IPS-15b (cell line): Measurements from ENCODE around the gene SLC25A11.

ENCODE experiments used
- H3K27me3 ChIP-seq: one replicate; pipeline ENCODE4 v1.6.1; 2013; ENCODE audit warnings: low read length; ENCODE audit not compliant: control insufficient read depth, insufficient read depth
- H3K36me3 ChIP-seq: one replicate; pipeline ENCODE4 v1.6.1; 2013; ENCODE audit warnings: low read length; ENCODE audit not compliant: control insufficient read depth, insufficient read depth
- H3K4me1 ChIP-seq: one replicate; pipeline ENCODE4 v1.6.1; 2013; ENCODE audit warnings: mild to moderate bottlenecking, low read length; ENCODE audit not compliant: control insufficient read depth, insufficient read depth
- H3K4me3 ChIP-seq: one replicate; pipeline ENCODE4 v1.5.1; 2013; ENCODE audit warnings: low read depth, low read length
- H3K9ac ChIP-seq: one replicate; pipeline ENCODE4 v1.6.1; 2013; ENCODE audit warnings: low read depth, mild to moderate bottlenecking, low read length
- H3K9me3 ChIP-seq: one replicate; pipeline ENCODE4 v1.6.1; 2013; ENCODE audit warnings: mild to moderate bottlenecking, low read length; ENCODE audit not compliant: control insufficient read depth, insufficient read depth

Gene SLC25A11

DNA sequence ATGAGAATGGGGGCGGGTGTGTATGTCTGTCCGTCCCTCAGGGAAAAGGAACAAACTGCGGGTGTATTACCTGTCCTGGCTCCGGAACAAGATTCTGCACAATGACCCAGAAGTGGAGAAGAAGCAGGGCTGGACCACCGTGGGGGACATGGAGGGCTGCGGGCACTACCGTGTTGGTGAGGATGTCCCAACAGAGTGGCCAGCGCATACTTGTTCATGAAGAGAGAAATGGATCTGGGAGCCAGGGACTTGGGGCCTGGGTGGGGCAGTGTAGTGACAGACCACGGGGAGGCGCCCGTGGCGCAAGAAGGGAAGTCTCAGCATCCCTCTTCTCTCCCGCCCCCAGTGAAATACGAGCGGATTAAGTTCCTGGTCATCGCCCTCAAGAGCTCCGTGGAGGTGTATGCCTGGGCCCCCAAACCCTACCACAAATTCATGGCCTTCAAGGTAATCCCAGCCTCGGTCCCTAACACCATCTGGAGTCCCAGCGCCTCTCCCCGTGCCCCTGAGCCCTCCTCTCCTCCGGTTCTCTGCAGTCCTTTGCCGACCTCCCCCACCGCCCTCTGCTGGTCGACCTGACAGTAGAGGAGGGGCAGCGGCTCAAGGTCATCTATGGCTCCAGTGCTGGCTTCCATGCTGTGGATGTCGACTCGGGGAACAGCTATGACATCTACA, 44.1 kb downstream of the SLC25A11 start:
- H3K27me3 ChIP-seq = no peaks in the 10 kb centered on the region
- H3K4me3 ChIP-seq = no peak overlapping the region
- H3K36me3 ChIP-seq = peaks cover 47% of the 10 kb centered on the region
- no peak overlapping the region for H3K9ac ChIP-seq
- peaks cover 2% of the 10 kb centered on the region for H3K4me1 ChIP-seq
- no peaks in the 10 kb centered on the region for H3K9me3 ChIP-seq

DNA sequence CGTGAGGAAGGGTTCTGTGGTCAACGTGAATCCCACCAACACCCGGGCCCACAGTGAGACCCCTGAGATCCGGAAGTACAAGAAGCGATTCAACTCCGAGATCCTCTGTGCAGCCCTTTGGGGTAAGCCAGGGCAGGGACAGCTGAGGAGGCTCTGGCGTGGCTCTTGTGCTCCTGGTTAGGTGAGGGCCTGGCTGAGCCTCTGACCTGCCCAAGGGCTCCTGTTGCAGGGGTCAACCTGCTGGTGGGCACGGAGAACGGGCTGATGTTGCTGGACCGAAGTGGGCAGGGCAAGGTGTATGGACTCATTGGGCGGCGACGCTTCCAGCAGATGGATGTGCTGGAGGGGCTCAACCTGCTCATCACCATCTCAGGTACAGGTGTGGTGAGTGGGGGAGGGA, 44.7 kb downstream of the SLC25A11 start:
- no peaks in the 10 kb centered on the region for H3K27me3 ChIP-seq
- H3K9me3 ChIP-seq = no peaks in the 10 kb centered on the region
- peaks cover 52% of the 10 kb centered on the region for H3K36me3 ChIP-seq
- H3K4me1 ChIP-seq = peaks cover 2% of the 10 kb centered on the region
- H3K9ac ChIP-seq = no peak overlapping the region
- no peak overlapping the region for H3K4me3 ChIP-seq

DNA sequence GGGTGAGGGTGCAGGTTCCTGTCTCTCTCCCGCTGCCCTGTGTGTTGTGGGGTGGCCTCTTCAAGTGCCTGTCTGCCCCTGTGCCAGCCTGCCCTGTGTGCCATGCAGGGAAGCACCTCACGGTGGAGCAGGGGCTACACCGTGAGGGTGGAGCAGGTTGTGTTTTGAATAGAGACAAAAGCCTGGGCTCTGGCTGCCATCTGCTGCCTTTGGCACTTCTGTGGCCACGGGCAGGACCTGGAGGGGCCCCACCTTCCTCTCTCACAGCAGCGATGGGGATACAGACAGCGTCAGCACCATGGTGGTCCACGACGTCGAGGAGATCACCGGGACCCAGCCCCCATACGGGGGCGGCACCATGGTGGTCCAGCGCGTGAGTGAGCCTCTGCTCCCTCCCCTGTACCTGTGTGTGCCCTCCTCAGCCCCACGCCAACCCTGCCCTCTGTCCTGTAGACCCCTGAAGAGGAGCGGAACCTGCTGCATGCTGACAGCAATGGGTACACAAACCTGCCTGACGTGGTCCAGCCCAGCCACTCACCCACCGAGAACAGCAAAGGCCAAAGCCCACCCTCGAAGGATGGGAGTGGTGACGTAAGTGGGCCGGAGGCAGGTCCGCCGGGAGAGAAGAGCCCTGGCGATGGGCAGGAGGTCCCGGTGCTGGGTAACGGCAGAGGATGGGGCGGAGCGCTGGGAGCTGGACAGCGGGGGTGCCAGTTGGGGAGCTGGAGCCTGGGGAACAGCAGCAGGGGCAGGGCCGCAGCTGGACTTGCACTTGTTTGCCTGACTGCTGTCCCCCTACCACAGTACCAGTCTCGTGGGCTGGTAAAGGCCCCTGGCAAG, 45.9 kb downstream of the SLC25A11 start:
- Histone ChIP-seq H3K9me3 (no peaks in the 10 kb centered on the region), H3K9ac (no peak overlapping the region), H3K4me1 (peaks cover 2% of the 10 kb centered on the region), H3K27me3 (no peaks in the 10 kb centered on the region), H3K36me3 (peaks cover 52% of the 10 kb centered on the region), H3K4me3 (no peak overlapping the region)

DNA sequence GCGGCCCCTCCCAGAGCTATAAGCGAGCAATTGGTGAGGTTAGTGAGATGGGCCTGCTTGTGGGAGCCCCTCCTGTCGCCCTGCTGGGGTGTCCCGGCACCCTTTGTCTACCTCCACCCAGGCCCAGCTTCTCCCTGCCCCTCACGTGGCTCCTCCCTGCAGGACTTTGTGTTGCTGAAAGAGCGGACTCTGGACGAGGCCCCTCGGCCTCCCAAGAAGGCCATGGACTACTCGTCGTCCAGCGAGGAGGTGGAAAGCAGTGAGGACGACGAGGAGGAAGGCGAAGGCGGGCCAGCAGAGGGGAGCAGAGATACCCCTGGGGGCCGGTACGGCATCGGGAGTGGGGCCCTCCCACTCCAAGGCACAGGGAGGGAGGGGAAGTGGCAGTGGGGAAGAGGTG, 46.6 kb downstream of the SLC25A11 start:
- Histone ChIP-seq H3K4me3 (no peak overlapping the region), H3K36me3 (peaks cover 52% of the 10 kb centered on the region), H3K9me3 (no peaks in the 10 kb centered on the region), H3K4me1 (peaks cover 1% of the 10 kb centered on the region), H3K27me3 (no peaks in the 10 kb centered on the region), H3K9ac (no peak overlapping the region)

DNA sequence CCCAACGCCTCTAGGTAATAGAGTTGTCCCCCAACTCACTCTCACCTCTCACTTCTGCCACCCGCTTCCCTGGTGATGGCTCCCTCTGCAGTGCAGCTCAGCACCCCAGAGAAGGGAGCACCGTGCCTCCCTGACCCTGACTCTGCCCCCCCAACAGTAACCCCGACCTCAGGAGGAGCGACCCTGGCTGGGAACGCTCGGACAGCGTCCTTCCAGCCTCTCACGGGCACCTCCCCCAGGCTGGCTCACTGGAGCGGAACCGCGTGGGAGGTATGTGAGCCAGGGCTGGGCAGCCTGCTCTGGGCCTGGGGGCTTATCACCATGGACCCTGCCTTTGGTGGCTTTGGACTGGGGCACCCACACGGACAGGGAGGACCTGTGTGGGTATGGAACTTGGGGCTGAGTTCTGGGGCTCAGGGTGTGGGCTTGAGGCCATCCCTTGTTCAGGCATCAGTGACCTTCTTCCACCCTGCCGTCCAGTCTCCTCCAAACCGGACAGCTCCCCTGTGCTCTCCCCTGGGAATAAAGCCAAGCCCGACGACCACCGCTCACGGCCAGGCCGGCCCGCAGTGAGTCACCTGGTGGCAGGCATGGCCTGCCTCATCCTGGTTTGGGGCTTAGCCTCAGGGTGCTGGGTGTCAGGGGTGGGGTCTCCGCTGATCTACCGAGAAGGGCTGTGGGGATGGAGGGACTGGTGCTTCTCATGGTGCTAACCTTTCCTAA, 47.2 kb downstream of the SLC25A11 start:
- no peaks in the 10 kb centered on the region for H3K27me3 ChIP-seq
- peaks cover 54% of the 10 kb centered on the region for H3K36me3 ChIP-seq
- no peak overlapping the region for H3K4me3 ChIP-seq
- no peaks in the 10 kb centered on the region for H3K4me1 ChIP-seq
- no peak overlapping the region for H3K9ac ChIP-seq
- H3K9me3 ChIP-seq = no peaks in the 10 kb centered on the region

DNA sequence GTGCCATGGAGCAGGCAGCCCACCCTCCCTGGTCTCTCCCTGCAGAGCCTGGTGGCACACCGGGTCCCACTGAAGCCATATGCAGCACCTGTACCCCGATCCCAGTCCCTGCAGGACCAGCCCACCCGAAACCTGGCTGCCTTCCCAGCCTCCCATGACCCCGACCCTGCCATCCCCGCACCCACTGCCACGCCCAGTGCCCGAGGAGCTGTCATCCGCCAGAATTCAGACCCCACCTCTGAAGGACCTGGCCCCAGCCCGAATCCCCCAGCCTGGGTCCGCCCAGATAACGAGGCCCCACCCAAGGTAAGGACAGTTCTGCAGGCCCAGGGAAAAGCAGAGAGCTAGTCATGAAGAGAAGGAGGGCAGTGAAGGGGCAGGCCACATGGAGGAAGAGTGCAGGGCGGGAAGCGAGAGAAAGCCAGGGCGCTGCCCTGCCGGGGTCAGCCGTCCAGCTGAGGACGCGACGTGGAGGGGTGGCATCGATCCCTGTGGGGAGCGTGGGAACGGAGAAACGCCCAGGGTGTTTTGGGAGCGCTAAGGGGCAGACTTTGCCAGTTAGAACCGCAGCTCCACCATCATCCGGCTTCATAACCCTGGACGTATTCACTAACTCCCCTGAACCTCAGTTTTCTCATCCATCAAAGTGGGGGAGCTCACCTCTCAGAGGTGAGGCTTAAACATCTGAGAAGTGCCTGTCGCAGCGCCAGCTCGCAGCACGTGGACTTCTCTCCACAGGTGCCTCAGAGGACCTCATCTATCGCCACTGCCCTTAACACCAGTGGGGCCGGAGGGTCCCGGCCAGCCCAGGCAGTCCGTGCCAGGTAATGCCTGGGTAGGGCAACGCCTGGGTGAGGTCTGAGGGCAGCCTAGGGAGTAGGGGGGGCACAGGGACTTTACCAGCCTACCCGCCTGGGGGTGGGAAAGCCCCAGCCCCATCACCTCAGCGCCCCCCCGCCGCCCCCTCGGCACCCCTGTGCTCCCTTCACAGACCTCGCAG, 48.1 kb downstream of the SLC25A11 start:
- no peaks in the 10 kb centered on the region for H3K4me1 ChIP-seq
- H3K27me3 ChIP-seq = no peaks in the 10 kb centered on the region
- H3K9ac ChIP-seq = no peak overlapping the region
- H3K36me3 ChIP-seq = peaks cover 58% of the 10 kb centered on the region
- no peak overlapping the region for H3K4me3 ChIP-seq
- H3K9me3 ChIP-seq = no peaks in the 10 kb centered on the region

DNA sequence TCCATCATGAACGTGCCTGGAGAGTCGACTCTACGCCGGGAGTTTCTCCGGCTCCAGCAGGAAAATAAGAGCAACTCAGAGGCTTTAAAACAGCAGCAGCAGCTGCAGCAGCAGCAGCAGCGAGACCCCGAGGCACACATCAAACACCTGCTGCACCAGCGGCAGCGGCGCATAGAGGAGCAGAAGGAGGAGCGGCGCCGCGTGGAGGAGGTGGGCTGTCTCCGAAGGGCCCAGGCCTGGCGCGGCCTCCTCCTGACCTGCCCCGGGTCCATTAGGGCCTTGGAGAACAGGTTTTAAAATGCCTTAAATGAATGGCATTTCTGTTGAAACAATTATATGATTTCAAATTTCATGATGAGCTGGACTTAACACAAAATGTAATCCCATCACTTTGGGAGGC, 52.3 kb downstream of the SLC25A11 start:
- H3K27me3 ChIP-seq = no peaks in the 10 kb centered on the region
- H3K4me3 ChIP-seq = no peak overlapping the region
- no peaks in the 10 kb centered on the region for H3K4me1 ChIP-seq
- H3K9me3 ChIP-seq = no peaks in the 10 kb centered on the region
- H3K9ac ChIP-seq = no peak overlapping the region
- peaks cover 52% of the 10 kb centered on the region for H3K36me3 ChIP-seq
